Subcutaneous adipose tissue (tissue), 4 donors: ENCODE data around the gene PBX2. TPM values are rescaled to one million over a fixed set of nuclear protein-coding genes. Genes with fewer than 3 reads are reported as not detected.

ENCODE experiments used
- total RNA-seq, 4 donors: library from RNA; depleted of rRNA; stranded (reverse); fragments of >200 nt; gene quantifications; one replicate each; pipeline ENCODE4 v1.1.0, GENCODE V29; 2016
- TF ChIP-seq, protein P1 (sequence below): fragments of 450-650 bp; IDR thresholded peaks from one replicate; pipeline ENCODE4 v1.5.1; 2016; ENCODE audit warnings: low read depth, mild to moderate bottlenecking, control low read depth, antibody characterized with exemption, moderate library complexity

The PBX2 gene
- total RNA-seq, 4 donors from 2014 or later: 26.9 to 40.9 (median 33.7) TPM

DNA sequence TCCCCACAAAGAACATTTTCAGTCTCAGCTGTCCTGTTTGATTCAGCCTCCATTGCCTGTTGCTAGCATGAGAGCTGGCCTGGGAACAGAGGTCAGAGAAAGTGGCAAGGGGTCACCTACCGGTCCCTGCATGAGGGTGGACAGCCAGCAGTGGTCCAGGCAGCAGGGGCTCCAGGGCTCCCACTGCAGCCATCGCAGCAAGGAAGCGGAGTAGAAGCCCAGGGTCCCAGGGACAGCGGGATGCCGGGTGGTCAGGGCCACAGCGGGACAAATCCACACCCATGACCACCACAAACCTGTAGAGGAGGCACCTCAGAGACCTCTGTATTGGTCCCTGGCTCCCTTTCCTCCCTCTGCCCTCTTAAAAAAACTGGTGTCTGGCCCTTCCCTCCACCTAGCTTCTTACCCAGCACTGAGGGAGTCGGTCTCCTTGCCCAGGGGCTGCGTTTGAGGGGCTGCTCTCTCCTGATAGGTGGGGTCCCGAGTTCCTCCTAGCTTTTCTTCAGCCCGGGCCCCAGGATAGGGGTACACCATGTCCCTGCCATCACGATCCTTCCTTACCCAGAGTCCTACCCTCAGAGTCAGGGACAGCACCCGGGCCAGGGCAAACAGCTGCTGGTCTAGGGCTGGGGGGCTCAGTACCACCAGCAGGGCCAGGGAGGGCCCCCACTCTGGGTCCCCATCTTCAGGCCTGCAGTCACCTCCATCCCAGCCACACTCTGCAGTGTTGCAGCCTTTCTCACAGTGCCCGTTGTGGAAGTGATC, 10.9 kb upstream of the PBX2 start:
- TF ChIP-seq, protein P1, sequence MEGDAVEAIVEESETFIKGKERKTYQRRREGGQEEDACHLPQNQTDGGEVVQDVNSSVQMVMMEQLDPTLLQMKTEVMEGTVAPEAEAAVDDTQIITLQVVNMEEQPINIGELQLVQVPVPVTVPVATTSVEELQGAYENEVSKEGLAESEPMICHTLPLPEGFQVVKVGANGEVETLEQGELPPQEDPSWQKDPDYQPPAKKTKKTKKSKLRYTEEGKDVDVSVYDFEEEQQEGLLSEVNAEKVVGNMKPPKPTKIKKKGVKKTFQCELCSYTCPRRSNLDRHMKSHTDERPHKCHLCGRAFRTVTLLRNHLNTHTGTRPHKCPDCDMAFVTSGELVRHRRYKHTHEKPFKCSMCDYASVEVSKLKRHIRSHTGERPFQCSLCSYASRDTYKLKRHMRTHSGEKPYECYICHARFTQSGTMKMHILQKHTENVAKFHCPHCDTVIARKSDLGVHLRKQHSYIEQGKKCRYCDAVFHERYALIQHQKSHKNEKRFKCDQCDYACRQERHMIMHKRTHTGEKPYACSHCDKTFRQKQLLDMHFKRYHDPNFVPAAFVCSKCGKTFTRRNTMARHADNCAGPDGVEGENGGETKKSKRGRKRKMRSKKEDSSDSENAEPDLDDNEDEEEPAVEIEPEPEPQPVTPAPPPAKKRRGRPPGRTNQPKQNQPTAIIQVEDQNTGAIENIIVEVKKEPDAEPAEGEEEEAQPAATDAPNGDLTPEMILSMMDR: no peak

DNA sequence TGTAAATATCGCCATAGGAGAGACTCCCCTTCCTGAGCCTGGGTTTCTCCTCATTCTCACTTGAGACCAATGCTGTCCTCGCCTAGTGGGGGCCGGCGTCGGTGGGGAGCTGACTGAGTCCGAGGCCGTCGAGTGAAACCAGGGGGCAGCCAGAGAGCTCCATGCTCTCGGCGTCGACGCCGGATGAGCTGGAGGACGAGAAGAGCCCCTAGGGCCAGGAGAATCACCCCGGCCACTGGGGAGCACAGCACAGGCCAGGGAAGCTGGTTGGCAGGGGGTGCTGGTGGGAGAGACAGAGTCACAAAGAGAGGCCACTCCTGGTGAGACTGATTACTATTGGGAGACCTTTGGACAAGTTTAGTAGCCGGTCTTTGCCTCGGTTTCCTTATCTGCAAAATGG, 8.9 kb upstream of the PBX2 start:
- TF ChIP-seq, protein P1: no peak

DNA sequence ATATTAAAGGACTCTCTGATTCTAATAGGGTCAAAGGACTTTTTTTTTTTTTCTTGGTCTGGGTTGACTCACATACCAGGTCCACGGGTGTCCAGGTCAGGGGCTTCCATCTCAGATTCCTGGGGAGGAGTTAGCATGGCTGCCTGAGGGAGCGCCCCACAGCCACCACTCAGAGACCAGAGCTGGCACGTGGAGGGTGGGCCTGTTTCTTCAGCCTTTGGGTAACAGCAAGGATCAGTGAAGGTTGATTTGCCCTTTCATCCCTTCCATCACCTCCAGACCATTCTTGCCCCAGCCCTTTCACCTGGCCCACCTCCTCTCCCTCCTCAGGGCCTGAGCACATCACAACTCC, 8.3 kb upstream of the PBX2 start:
- TF ChIP-seq, protein P1: no peak

DNA sequence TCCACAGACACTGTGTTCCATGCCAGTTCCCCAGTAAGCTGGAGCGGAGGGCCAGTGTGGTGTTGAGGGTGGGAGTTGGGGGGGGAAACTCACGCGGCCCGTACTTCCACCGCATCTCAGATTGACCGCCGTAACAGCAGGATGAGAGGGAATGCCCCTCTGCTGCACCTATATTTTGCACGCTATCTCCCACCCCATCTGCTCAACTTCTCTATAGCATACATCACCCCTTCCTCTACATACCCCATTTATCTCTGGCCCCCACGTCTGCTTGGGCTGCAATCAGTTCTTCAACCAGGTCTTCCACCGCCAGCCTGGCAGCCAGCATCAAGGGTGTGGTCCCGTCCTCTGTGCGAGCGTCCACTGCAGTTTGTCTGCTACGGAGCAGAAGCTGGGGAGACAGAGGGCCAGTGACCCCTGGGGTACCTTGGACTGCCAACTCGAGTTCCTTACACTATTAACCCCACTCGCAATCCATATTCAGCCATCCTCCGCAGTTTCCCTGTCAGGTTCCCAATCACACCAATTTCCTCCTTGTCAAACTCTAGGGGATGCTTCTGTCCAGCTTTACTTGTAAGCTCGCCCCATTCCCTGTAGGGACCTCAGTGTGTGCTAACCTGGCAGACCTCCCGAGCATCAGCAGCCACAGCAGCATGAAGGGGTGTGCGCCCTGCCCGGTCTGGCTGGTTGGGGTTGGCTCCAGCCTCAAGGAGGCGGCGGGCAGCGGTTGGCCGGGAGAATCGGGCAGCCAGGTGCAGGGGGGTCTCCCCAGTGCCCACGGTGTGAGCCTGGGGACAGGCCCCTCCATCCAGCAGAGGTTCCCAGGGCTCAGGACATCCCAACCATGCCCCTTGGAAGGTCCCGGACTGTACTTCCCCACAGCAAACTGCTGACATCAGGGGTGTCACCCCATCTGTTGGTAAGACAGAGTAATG, 6.9 kb upstream of the PBX2 start:
- TF ChIP-seq, protein P1: no peak

DNA sequence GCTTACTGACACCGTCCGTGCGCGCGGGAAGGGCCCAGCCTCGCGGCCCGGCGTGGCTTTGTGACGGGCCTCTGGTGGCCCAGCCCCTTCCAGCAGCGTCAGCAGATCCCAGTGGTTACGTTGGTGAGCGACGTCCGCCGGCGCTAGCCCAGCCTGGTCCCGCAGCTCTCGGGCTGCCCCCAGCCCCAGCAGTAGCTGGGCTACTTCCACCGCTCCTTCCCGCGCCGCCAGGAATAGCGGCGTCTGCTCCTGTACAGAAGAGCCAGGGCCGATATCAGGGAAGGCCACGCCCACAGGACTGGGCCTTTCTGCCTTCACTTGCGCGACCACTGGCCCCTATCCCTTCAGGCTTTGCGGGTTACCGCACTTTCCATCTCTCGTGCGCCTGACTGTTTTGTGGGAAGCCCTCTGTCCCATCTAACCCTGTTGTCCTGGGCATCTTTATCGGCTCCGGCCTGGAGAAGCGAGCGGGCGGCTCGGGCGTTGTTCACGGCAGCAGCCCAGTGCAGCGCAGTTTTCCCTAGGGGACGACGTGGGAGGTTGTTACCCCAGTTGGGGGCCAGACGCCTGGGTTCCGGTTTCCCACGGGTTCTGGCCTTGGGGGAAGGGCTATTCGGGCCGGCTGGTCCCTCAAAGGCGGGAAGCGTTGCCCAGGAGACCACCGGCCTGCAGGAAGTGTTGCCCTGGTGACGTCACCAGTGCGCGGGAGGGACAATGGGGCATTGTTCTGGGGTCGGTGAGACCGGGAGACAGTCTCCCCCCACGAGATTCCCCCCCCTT, 6.1 kb upstream of the PBX2 start:
- TF ChIP-seq, protein P1: no peak

DNA sequence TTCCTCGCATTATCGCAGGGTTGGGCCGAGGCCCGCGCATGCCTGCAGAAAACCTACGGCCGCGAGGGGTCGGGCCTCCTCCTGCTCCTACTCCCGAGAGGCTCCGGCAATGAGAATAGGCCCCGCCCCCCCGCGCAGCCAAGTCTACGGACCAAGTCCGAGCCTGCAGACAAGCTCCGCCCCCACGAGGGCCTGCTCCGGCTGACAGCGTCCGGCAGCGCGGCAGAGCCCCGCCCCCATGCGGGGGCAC, 5.6 kb upstream of the PBX2 start:
- TF ChIP-seq, protein P1: no peak
